ENCODE data around the gene GSTM4.
"Not testable (repeated sequence)": the region's sequence is repeated elsewhere in the genome, so short reads cannot be mapped to it uniquely, and the experiment has no call there.

GSTM4 gene

GRCh38 chr1:109669246-109669948 is 13.5 kb downstream of the GSTM4 start:
- DNase-seq: no peak

DNA sequence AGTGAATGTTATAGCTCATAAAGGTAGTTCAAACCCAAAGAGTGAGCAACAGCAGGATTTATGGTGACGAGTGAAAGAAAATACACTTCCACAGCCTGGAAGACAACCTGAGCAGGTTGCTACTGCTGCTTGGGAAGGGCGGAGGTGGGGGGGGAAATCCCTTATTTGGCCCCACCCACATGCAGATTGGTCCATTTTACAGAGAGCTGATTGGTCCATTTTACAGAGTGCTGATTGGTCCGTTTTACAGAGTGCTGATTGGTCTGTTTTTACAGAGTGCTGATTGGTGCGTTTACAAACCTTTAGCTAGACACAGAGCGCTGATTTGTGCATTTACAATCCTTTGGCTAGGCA is 14.0 kb downstream of the GSTM4 start:
- DNase-seq: not testable (repeated sequence)

- no peak for DNase-seq
Observed at GRCh38 chr1:109671067-109671466, 15.2 kb downstream of the GSTM4 start.

- not testable (repeated sequence) for DNase-seq
Observed at GRCh38 chr1:109673861-109674260, 18.0 kb downstream of the GSTM4 start.

DNA sequence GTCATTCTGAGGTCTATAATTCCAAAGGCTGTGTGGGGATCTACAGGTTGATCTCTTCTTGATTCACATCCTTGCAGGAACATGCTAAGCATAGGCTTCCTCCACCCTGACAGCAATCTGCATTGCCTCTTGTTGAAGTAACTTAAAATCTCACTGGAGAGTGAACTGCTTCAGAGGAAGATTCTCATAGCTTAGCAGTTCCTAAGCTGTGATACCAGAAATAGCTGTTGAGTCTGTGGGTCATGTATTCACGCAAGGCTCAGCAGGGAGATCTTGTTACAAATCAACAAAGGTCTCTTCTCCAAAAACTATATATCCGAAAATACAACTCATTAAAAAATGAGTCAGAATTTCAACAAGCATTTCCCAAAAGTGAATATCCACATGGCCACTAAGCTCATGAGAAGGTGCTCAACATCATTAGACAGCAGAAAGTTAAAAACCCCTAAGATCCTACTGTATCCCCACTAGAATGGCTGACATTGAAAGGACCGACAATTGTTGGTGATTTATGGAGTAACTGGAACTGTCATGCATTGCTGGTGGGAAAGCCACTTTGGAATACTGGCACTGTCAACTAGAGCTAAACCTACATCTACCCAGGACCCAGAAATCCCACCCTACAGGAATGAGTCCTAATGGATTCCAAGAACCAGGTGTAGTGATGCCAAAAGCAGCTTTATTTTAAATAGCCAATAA is 20.9 kb downstream of the GSTM4 start:
- DNase-seq: not testable (repeated sequence)

DNA sequence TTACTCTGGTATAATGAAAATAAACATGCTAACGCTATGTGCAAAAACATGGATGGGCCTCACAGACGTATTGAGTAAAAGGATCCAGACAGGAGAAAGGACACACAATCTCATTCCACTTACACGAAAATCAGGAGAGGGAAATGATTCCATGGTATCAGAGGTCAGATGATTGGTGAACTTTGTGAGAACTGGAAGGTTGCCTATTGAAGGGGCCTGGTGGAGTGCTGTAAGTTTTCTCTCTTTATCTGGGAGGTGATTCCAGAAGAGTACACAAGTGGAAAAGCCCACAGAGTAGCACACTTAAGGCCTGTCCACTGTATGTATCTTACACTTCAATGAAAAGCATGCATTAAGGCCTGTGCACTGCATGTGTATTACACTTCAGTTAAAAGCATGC is 21.6 kb downstream of the GSTM4 start:
- no peak for DNase-seq

DNA sequence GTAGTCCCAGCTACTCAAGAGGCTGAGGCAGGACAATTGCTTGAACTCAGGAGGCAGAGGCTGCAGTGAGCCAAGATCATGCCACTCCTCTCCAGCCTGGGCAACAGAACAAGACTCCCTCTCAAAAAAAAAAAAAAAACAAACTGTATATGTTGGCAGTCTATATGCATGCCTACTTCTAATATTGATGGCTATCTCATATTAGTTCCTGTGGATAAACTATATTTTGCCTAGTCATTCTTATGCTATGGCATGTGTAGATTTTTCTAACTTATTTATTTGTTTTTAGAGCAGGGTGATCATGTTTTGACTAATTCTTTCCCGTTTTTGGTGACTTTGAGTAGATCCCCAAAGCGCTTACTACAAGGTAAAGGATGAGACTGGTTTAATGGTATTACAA is 22.7 kb downstream of the GSTM4 start:
- not testable (repeated sequence) for DNase-seq

- not testable (repeated sequence) for DNase-seq
Observed at GRCh38 chr1:109684777-109685176, 28.9 kb downstream of the GSTM4 start.

DNA sequence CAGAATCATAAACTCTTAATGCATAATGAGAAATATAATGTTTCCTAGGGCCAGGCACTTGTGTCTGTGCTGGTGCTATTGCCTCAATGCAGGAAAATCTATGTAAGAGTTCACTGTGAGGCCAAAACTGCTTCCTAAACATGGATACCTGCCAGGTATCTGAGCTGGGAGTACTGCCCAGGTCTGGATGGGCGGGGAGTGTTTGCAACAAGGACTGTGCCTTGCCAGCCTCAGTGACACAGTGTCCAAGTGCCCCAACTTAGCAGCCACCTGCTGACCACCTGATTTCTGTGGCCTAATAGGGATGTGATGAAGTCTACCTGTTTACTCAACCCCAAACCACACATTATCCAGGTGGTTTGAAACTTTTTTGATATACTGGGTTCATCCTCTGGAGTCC is 29.5 kb downstream of the GSTM4 start:
- not testable (repeated sequence) for DNase-seq

GRCh38 chr1:109685890-109686289 is 30.0 kb downstream of the GSTM4 start:
- not testable (repeated sequence) for DNase-seq

DNA sequence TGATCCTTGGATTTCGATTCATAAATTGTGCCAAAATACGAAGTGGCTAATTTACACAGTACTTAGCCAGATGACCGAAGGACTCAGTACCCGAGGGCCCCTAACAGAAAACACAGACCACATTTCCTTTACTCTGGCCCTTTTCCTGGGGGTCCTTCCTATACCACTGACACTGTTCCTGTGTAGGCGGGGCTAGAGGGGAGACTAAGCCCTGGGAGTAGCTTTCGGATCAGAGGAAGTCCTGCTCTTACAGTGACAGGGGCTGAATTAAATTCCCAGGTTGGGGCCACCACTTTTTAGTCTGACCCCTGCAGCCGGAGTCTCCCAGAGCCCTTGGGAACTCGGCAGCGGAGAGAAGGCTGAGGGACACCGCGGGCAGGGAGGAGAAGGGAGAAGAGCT is 31.2 kb downstream of the GSTM4 start:
- not testable (repeated sequence) for DNase-seq

DNA sequence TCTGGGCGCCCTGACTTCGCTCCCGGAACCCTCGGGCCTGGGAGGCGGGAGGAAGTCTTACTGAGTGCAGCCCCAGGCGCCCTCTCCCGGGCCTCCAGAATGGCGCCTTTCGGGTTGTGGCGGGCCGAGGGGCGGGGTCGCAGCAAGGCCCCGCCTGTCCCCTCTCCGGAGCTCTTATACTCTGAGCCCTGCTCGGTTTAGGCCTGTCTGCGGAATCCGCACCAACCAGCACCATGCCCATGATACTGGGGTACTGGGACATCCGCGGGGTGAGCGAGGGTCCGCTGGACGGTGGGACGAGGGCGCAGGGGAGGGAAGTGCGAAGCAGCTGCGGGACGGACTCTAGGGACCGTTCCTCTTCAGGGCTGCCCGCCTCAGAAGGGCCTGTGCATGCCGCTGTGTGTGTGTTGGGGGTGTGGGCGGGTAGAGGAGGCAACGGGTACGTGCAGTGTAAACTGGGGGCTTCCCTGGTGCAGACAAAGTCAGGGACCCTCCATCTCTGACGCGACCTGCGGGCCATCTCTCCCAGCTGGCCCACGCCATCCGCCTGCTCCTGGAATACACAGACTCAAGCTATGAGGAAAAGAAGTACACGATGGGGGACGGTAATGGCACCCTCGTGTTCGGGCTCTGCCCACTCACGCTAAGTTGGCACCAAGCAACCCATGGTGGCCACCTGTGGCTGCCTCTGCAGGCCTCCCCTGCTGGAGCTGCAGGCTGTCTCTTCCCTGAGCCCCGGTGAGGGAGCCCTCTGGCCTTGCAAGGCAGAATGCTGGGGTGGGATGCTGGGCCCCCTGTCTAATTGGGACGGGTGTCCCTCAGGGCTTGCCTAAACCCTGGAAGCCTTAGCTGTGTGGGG is 32.0 kb downstream of the GSTM4 start, which contains the start of gene GSTM1:
Gene GSTM1 (plus strand): TSS at position 177 of the 859 bp plus-strand sequence. CDS start 57 bp downstream, at position 234.
- DNase-seq: no peak

DNA sequence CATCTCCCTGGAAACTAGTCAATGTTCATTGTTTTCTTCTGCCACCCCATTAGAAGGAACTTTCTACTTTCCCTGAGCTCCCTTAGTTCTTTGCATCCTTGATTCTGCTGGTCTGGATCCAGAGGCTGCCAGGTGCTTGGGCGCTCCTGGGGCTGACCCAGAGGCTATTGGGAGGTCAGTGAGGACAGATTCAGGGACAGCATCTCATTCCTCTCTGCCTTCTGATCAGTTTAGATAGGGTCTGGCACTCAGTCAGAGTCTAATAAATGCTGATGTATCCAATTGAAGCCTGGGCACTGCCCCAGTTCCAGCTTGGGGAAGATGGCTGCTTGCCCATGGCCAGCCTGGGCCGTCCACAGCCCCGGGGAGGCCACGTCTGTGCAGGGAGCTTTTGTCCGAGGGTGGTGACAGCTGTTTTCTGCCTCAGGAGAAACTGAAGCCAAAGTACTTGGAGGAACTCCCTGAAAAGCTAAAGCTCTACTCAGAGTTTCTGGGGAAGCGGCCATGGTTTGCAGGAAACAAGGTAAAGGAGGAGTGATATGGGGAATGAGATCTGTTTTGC is 34.0 kb downstream of the GSTM4 start:
- no peak for DNase-seq

DNA sequence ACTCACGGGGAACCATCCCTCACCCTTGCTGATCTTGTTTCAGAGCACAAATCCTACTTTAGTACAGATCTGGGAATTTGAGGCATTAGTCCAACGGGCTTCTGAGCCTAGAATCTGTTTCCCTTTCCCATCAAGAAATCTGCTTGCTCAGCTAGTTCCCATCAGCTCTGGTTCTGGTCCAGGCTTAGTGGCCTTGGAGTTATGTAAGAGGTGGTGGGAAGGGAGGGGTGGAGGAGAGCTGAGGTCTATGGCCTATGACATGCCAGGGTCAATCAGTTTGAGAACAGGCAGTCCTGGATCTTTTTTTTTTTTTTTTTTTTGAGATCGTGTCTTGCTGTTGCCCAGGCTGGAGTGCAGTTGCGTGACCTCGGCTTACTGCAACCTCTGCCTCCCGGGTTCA is 35.9 kb downstream of the GSTM4 start:
- no peak for DNase-seq

DNA sequence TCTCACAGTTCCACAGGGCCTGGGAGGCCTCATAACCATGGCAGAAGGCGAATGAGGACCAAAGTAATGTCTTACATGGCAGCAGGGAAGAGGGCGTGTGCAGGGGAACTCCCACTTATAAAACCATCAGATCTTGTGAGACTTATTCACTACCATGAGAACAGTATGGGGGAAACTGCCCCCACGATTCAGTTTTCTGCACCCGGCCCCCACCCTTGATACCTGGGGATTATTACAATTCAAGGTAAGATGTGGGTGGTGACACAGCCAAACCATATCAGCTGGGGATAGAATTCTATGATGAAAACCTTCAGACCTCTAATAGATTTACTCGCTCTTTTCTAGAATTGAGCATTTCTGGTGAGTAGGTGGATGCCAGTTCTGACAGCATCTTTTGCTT is 38.5 kb downstream of the GSTM4 start:
- not testable (repeated sequence) for DNase-seq

DNA sequence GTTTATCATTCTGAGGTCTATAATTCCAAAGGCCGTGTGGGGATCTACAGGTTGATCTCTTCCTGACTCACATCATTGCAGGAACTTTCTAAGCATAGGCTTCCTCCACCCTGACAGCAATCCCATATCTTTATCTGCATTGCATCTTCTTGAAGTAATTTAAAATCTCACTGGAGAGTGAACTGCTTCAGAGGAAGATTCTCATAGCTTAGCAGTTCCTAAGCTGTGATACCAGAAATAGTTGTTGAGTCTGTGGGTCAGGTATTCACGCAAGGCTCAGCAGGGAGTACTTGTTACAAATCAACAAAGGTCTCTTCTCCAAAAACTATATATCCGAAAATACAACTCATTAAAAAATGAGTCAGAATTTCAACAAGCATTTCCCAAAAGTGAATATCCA is 39.2 kb downstream of the GSTM4 start:
- DNase-seq: not testable (repeated sequence)

DNA sequence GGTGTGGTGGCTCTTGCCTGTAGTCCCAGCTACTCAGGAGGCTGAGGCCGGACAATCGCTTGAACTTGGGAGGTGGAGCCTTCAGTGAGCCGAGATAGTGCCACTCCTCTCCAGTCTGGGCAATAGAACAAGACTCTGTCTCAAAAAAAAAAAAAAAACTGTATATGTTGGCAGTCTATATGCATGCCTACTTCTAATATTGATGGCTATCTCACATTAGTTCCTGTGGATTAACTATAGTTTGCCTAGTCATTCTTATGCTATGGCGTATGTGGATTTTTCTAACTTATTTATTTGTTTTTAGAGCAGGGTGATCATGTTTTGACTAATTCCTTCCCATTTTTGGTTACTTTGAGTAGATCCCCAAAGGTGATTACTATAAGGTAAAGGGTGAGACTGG is 41.2 kb downstream of the GSTM4 start:
- DNase-seq: no peak

- not testable (repeated sequence) for DNase-seq
Observed at GRCh38 chr1:109697861-109698260, 42.0 kb downstream of the GSTM4 start.

DNA sequence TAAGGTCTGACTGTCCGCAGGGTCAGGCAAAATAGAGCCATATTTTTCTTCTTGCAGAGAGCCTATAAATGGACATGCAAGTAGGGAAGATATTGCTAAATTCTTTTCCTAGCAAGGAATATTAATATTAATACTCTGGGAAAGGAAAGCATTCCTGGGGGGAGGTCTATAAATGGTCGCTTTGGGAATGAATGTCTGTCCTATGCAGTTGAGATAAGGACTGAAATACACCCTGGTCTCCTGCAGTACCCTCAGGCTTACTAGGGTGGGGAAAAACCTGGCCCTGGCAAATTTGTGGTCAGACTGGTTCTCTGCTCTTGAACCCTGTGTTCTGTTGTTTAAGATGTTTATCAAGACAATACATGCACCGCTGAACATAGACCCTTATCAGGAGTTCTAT is 47.0 kb downstream of the GSTM4 start:
- DNase-seq: not testable (repeated sequence)

- no peak for DNase-seq
Observed at GRCh38 chr1:109704173-109704572, 48.3 kb downstream of the GSTM4 start.

GRCh38 chr1:109705411-109705810 is 49.5 kb downstream of the GSTM4 start:
- DNase-seq: no peak

DNA sequence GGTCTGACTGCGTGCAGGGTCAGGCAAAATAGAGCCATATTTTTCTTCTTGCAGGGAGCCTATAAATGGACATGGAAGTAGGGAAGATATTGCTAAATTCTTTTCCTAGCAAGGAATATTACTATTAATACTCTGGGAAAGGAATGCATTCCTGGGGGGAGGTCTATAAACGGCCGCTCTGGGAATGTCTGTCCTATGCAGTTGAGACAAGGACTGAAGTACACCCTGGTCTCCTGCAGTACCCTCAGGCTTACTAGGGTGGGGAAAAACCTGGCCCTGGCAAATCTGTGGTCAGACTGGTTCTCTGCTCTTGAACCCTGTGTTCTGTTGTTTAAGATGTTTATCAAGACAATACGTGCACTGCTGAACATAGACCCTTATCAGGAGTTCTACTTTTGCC is 53.0 kb downstream of the GSTM4 start:
- DNase-seq: not testable (repeated sequence)

DNA sequence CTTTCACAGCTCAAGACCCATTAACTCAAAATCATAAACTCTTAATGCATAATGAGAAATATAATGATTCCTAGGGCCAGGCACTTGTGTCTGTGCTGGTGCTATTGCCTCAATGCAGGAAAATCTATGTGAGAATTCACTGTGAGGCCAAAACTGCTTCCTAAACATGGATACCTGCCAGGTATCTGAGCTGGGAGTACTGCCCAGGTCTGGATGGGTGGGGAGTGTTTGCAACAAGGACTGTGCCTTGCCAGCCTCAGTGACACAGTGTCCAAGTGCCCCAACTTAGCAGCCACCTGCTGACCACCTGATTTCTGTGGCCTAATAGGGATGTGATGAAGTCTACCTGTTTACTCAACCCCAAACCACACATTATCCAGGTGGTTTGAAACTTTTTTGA is 53.9 kb downstream of the GSTM4 start:
- DNase-seq: not testable (repeated sequence)

Data from NCI-H510A (cell line).